PFSK-1 (cell line): ENCODE measurements around the gene ARRDC2.

Source experiments
- FOXP2 ChIP-seq: optimal IDR thresholded peaks from 2 replicates; pipeline ENCODE3; 2011; ENCODE audit warnings: borderline replicate concordance, control low read depth, inconsistent platforms; ENCODE audit not compliant: insufficient read depth; ENCODE audit errors: extremely low read length, extremely low read depth
- POLR2AphosphoS5 ChIP-seq: IDR thresholded peaks from 2 replicates; pipeline ENCODE4 v1.6.1; 2012; ENCODE audit warnings: low read depth, mild to moderate bottlenecking, control low read depth, low read length, moderate library complexity
- REST ChIP-seq, 2 experiments: IDR thresholded peaks; 2 replicates each; pipeline versions ENCODE4 v1.6.1 to v1.8.0; 2011 to 2012; ENCODE audit warnings: low read depth in 2 of 2, low read length in 2 of 2, control low read depth in 1 of 2, inconsistent platforms in 1 of 2, mild to moderate bottlenecking in 1 of 2, moderate library complexity in 1 of 2; ENCODE audit not compliant: insufficient read depth in 1 of 2
- SIN3A ChIP-seq: IDR thresholded peaks from 2 replicates; pipeline ENCODE4 v1.6.1; 2012; ENCODE audit warnings: mild to moderate bottlenecking, low read length, moderate library complexity, borderline replicate concordance; ENCODE audit not compliant: insufficient read depth
- TAF1 ChIP-seq: IDR thresholded peaks from 2 replicates; pipeline ENCODE4 v1.6.1; 2012; ENCODE audit warnings: low read length, control low read depth, borderline replicate concordance; ENCODE audit not compliant: insufficient read depth

Gene ARRDC2

GRCh38 chr19:18043676-18044075 is 35.7 kb downstream of the ARRDC2 start:
- TF ChIP-seq TAF1 = no peak
- TF ChIP-seq SIN3A = no peak

- no peak for TF ChIP-seq REST (IDR thresholded peaks at IDR 0.05; ENCODE audit: insufficient read depth in 1 of 2, low read depth in 2 of 2, low read length in 2 of 2)
- TF ChIP-seq FOXP2 = no peak
- no peak for TF ChIP-seq POLR2AphosphoS5
- TF ChIP-seq TAF1 = no peak
- TF ChIP-seq SIN3A = no peak
Measured at GRCh38 chr19:18044825-18045304, 36.9 kb downstream of the ARRDC2 start.

GRCh38 chr19:18045307-18046050 is 37.5 kb downstream of the ARRDC2 start:
- TF ChIP-seq FOXP2 = no peak
- TF ChIP-seq REST (IDR thresholded peaks at IDR 0.05; ENCODE audit: insufficient read depth in 1 of 2, low read depth in 2 of 2, low read length in 2 of 2) = no peak
- no peak for TF ChIP-seq SIN3A
- TF ChIP-seq POLR2AphosphoS5 = no peak
- TF ChIP-seq TAF1 = no peak

GRCh38 chr19:18046059-18046718 is 38.2 kb downstream of the ARRDC2 start:
- no peak for TF ChIP-seq REST (IDR thresholded peaks at IDR 0.05; ENCODE audit: insufficient read depth in 1 of 2, low read depth in 2 of 2, low read length in 2 of 2)
- no peak for TF ChIP-seq FOXP2
- TF ChIP-seq POLR2AphosphoS5 = no peak
- no peak for TF ChIP-seq SIN3A
- no peak for TF ChIP-seq TAF1

GRCh38 chr19:18049385-18049784 is 41.4 kb downstream of the ARRDC2 start:
- no peak for TF ChIP-seq FOXP2
- TF ChIP-seq TAF1 = no peak
- no peak for TF ChIP-seq REST (IDR thresholded peaks at IDR 0.05; ENCODE audit: insufficient read depth in 1 of 2, low read depth in 2 of 2, low read length in 2 of 2)
- peak; percentile 32; the same call in 1 of the 2 replicates for TF ChIP-seq POLR2AphosphoS5
